DND-41 (cell line): ENCODE data around the gene CYREN.

ENCODE experiments used
- EZH2 ChIP-seq: IDR thresholded peaks from 3 replicates; pipeline ENCODE4 v1.6.1; 2012; ENCODE audit warnings: borderline replicate concordance, low read depth, mild to moderate bottlenecking, moderate library complexity, low read length, inconsistent platforms; ENCODE audit not compliant: severe bottlenecking
- TF ChIP-seq, protein P1 (sequence below): IDR thresholded peaks from 2 replicates; pipeline ENCODE4 v1.5.1; 2012; ENCODE audit warnings: borderline replicate concordance, low read length, moderate library complexity, mild to moderate bottlenecking; ENCODE audit not compliant: poor library complexity, severe bottlenecking; ENCODE audit errors: extremely low read depth

DNA sequence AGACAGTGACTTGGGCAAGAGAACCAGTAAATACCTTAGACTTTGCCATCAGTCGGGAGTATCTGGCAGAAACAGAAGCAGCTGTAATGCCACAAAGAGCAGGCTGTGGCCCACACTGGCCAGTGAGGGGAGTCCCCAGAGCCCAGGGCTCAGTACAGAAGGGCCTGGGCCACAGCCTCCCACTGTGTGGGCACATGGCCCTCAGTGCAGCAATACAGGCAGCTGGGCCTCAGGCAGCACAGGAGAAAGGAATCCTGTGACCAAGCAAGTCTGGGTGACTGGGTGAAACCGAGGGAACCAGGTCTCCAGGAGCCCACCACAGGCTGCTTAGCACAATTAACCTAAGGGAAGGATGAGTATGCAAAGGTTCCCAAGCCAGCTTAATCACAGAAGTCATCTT is 26.8 kb upstream of the CYREN start:
- TF ChIP-seq, protein P1, sequence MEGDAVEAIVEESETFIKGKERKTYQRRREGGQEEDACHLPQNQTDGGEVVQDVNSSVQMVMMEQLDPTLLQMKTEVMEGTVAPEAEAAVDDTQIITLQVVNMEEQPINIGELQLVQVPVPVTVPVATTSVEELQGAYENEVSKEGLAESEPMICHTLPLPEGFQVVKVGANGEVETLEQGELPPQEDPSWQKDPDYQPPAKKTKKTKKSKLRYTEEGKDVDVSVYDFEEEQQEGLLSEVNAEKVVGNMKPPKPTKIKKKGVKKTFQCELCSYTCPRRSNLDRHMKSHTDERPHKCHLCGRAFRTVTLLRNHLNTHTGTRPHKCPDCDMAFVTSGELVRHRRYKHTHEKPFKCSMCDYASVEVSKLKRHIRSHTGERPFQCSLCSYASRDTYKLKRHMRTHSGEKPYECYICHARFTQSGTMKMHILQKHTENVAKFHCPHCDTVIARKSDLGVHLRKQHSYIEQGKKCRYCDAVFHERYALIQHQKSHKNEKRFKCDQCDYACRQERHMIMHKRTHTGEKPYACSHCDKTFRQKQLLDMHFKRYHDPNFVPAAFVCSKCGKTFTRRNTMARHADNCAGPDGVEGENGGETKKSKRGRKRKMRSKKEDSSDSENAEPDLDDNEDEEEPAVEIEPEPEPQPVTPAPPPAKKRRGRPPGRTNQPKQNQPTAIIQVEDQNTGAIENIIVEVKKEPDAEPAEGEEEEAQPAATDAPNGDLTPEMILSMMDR: no peak
- TF ChIP-seq EZH2: no peak
